GDM1 (cell line): Measurements from ENCODE around the gene CCL15.
"Not testable (repeated sequence)": the region's sequence is repeated elsewhere in the genome, so short reads cannot be mapped to it uniquely, and the experiment has no call there.

Source experiments
- DNase-seq: peaks from one replicate; lab custom pipeline; 2025; lab: John Stamatoyannopoulos, UW

Gene CCL15

GRCh38 chr17:36001110-36001771 lies at the start of gene CCL15:
Gene CCL15, minus strand, starts transcription at chr17:36001553. Its CDS starts 61 bp downstream, at chr17:36001492.
- DNase-seq, result no peak

DNA sequence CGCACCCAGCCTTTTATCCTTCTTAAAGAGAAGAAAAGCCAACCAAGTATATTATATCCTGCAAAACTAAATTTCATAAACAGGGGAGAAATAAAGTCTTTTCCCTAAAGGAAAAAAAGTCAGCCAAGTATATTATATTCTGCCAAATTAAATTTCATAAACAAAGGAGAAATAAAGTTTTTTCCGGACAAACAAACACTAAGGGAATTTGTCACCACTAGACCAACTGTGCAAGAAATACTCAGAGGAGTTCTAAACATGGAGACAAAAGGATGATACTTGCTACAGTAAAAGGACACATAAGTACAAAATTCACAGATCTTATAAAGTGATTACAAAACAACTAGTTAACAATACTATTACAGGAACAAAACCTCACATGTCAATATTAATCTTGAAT lies 48.3 kb upstream of the CCL15 start:
- DNase-seq, result no peak

DNA sequence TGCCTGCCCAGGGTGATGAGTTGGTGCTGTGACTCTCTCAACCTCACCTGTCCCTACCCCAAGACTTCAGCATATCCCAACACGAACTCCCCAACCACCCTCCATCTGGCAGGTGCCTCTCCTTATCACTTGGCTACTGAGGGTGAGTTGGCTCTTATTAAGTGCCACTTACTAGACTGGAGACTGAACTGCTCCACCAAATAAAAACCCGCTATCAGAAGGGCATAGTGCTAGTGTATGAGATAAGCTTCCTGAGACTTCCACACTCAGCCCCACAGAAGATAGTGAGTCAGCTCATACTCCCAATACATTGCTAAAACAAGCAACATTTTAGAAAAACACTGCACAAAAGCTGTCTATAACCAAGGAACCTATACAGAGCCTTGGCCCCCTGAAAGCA lies 46.7 kb upstream of the CCL15 start:
- no peak for DNase-seq

DNA sequence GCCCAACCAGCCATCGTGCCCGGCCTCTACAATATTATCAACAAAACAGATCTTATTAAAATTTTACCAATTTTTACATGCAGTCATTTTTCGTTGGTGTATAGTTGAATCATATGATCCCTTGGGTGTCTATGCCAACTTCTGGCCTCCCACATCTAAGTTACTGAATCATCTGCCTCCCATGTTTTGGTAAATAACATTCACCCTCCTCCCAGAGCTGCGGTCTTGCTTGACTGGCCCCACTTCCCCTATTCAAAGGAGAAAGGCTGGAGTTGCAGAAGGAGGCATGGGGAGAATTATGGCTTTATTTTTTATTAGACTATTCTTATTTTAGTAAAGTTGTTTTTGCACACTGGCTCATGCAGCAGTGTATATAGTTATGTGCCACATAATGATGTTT lies 34.9 kb upstream of the CCL15 start:
- DNase-seq, result peak; percentile 15

DNA sequence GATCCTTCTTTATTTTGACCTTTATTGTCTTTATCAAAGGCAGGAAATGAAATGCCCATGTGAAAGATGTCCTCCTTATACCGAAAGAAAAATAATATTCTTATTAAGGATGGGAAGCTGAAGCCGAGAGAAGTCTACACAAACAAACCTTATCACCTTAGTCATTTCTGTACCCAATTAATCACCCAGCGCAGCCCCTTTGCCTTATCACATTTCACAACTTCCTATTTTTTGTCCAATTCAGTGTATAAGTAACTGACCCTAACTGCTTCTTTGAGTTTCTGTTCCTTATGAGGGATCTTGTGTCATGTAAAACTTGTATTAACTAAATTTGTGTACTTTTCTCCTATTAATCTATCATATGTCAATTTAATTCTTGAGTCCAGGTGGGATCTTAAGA lies 32.8 kb upstream of the CCL15 start:
- DNase-seq, result no peak

DNA sequence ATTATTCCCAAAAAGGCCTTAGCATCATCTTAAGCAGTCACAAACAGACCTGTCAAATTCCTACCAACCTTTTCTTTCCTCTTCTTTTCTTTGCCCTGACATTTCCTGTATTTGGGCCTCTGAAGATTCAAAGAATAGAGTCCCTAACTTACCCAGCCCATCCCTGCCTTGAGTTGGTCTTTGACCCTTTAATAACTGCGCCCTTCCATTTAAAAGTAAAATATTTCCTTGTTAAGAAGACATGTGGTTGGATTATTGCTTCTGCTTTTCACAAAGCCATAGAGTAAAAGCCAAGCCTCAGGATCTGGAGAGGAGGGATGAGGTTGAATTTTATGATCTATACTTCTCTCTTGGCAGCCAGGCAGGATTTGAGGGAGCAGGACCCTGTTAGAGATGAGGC lies 29.6 kb upstream of the CCL15 start:
- no peak for DNase-seq

DNA sequence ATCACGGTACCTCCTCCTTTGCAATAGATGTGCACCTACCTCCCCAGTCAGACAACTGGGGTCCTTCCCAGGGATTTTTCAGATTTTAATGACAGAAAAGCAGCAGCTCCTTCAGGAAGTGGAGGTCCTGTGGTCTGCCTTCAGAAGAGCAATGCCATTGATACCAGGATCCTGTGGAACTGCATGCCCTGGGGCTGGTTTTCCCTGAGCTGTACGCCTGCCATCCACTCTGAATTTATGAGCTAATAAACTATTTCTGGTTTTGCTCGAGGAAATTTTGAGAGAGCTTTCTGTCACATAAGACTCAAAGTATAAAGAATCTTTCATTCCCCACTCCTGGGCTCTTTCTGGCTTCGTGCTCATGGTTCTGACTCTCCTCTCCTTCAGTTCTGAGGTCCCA lies 26.4 kb upstream of the CCL15 start:
- no peak for DNase-seq

- no peak for DNase-seq
Observed at GRCh38 chr17:36024106-36024869, 22.9 kb upstream of the CCL15 start.

DNA sequence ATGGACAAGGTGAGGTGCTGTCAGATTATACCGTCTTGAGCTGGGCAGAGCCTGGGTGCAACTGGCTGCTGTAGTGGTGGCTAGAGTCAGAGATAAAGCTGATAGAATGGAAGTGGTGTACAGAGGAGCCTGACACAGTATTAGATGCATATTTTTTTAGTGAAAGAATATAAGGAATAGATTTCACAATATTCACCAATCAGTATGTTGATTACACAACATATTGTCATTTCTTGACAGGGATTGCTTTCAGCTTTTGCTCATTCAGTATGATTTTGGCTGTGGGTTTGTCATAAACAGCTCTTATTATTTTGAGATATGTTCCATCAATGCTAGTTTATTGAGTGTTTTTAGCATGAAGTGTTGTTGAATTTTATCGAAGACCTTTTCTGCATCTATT lies 18.1 kb upstream of the CCL15 start:
- no peak for DNase-seq

DNA sequence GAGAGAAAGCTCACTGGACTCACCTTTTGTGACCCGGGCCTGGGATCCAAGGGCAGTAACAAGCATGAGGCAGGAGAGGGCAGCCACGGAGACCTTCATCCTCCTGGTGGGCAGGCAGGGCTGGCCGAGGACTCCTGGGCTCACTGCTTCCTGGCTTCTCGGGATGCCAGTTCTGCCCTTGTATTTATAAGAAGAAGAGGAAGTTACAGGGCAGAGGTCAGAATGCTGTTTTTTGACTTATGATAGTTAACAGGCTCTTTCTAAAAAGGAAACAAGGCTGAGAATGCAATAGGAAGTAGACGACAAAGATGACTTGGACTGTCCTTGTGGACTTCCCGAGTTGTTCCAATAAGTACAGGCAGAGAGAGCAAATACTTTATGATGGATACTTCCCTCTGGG lies 16.4 kb upstream of the CCL15 start, which contains the start of gene CCL23:
CCL23 (minus strand) TSS at position 174 of the 400 bp plus-strand sequence; CDS start at position 99, 75 bp downstream.
- DNase-seq, result peak; percentile 6

GRCh38 chr17:36016555-36016954 lies 15.2 kb upstream of the CCL15 start:
- no peak for DNase-seq

DNA sequence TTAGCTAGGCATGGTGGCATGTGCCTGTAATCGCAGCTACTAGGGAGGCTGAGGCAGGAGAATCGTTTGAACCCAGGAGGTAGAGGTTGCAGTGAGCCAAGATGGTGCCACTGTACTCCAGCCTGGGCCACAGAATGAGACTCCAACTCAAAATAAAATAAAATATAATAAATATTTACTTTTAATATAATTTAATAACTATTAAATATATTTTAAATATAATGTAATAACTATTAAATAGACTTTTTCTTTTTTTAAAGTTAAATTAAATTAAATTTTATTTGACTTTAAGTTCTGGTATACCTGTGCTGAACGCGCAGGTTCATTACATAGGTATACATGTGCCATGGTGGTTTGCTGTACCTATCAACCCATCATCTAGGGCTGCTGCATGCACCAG lies 14.5 kb upstream of the CCL15 start:
- not testable (repeated sequence) for DNase-seq

DNA sequence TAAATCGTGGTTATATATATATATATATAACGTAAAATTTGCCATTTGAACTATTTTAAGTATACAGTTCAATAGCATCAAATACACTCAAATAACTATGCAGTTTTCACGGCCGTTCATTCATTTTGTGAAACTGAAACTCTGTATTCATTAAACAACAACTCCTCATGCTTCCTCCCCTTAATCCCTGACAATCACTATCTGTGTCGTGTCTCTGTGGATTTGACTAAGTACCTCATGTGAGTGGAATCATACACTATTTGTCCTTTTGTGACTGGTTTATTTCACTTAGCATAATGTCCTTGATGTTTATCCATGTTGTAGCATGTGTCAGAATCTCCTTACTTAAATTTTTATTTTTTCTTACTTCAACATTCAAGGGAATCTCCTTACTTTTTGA lies 13.6 kb upstream of the CCL15 start:
- DNase-seq, result no peak

GRCh38 chr17:36011201-36011600 lies 9.8 kb upstream of the CCL15 start:
- DNase-seq, result no peak

DNA sequence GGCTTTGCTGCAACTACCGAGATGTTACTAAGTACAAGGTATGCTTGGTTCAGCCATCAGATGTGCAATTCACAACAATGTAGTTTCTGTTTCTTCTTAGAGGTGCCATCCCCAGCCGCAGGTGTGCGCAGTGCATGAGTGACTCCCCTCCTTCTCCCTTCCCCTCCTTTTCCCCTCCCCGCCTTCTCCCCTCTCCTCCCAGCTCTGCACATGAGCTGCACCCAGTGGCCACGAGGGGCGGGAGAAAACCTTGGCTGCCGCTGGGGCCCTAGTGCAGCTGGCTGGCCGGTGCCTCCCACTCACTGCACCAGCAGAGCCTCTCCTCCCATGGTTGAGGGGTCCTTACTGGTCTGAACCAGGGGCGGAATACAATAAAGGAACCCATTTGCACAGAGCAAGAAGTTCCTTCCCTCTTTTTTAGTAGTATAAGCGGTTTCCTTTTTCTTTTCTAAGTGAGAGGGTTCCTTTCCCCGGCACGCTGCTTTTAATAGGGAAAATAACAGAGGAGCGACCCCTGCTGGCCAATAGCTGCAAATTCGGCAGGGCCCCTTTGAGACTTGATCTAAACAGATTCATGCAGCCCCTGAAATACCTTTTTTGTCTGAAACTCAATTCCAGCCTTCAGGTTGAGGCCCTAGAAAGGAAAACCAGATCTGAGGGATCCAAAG lies 7.8 kb upstream of the CCL15 start:
- no peak for DNase-seq

DNA sequence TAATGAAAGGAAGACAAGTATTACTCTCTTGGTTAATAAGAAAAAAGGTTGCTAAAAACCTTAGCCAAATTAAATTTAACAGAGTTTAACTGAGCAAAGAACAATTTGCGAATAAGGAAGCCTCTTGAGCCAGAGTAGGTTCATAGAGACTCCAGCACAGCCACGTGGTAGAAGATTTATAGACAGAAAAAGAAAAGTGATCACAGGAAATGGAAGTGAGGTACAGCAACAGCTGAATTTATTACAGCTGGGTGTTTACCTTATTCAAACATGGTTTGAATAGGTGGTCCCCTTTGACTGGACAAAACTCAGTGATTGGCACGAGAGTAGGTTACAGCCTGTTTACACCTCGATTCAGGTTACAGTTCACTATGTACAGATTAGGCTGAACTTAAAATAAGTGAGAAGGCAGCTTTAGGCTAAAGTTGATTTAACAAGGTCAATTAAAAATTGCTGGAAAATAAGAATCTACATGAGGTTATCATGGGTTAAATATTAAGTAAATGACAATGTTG lies 3.3 kb upstream of the CCL15 start:
- no peak for DNase-seq

- DNase-seq, result no peak
Observed at GRCh38 chr17:36002631-36003030, 1.3 kb upstream of the CCL15 start.

GRCh38 chr17:36001862-36002603 lies 680 bp upstream of the CCL15 start:
- no peak for DNase-seq

DNA sequence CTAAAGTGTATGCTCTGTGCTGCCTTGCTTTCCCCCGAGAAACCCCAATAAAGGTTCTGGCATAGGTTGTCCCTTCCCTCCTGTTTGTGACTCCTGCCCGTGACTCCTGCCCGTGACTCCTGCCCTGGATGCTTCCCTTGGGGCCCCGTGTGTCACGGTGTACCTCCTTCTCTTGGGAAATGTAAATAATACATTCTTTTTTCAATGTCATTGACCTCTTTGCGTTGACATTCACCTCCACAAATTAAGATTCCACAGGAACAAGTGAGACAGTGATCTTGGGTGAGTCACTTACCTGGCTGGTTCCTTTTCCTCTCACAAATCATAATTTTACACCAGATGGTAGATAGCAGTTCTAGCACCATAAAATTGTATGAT lies 632 bp downstream of the CCL15 start:
- DNase-seq, result no peak

DNA sequence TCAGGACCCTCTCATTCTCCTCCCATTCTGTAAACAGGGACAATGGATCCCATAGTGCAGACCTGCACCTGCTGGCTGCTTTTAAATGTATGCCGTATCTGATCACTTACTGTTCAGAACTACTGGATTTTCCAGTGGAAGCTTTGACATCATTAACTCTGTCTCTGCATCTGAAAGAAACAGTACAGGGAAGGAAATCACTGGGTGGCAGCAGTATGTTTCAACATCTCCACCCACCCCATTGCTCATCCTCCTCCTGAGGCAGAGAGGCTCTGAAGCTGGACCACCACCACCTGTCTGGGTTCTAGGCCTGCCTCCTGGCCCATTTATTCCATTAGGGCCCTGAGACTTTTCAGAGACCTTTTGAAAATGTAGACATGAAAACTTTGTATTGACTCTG lies 2.6 kb downstream of the CCL15 start:
- no peak for DNase-seq

- no peak for DNase-seq
Observed at GRCh38 chr17:35998018-35998545, 3.3 kb downstream of the CCL15 start.

GRCh38 chr17:35995346-35995745 lies 6.0 kb downstream of the CCL15 start:
- not testable (repeated sequence) for DNase-seq
